T-cell (primary cell): ENCODE measurements around the gene OR2A7. TPM values are rescaled to one million over a fixed set of nuclear protein-coding genes. Genes with fewer than 3 reads are reported as not detected.
"Not testable (repeated sequence)": the region's sequence is repeated elsewhere in the genome, so short reads cannot be mapped to it uniquely, and the experiment has no call there.

Experiments
- ATAC-seq, 4 experiments: fragments of 200-7000 bp in 3 of 4; fragments of 150-1000 bp in 1 of 4; cut with Tn5 transposase; replicated peaks in 1 of 4; 1 replicate in 3 of 4; 2 replicates in 1 of 4; pipeline ENCODE4 v1.10.0; 2021; ENCODE audit warnings: moderate library complexity in 3 of 4, mild to moderate bottlenecking in 2 of 4, moderate number of reproducible peaks in 1 of 4
- CTCF ChIA-PET, 2 donors: fragments of 300-600 bp; sonication (Branson Sonifier 250); formaldehyde crosslinking; loops; one replicate each; lab custom pipeline; 2022; ENCODE audit warnings: antibody characterized with exemption in 2 of 2; lab: Charles Lee
- POLR2A ChIA-PET, 2 donors: fragments of 300-600 bp; sonication (Branson Sonifier 250); formaldehyde crosslinking; loops; one replicate each; lab custom pipeline; 2022; ENCODE audit warnings: antibody characterized with exemption in 2 of 2; lab: Charles Lee
- DNase-seq, 35 experiments: peaks; one replicate each; pipeline versions ENCODE4 v3.0.0 to v3.0.0-alpha.2; 2013 to 2023
- H3K27ac ChIP-seq: one replicate; pipeline ENCODE4 v1.5.1; 2013; ENCODE audit warnings: low read length
- H3K27me3 ChIP-seq, 2 experiments: replicated peaks in 1 of 2; 1 replicate in 1 of 2; 2 replicates in 1 of 2; pipeline versions ENCODE4 v1.6.1 to v1.7.0; 2013; ENCODE audit warnings: low read length in 1 of 2, mixed read lengths in 1 of 2; ENCODE audit not compliant: control insufficient read depth in 2 of 2, insufficient read depth in 2 of 2; ENCODE audit errors: extremely low read depth in 1 of 2
- H3K36me3 ChIP-seq, 2 donors: 1 replicate in 1 of 2; 2 replicates in 1 of 2; pipeline versions ENCODE4 v1.6.1 to v1.7.0; 2013; ENCODE audit warnings: low read length in 1 of 2; ENCODE audit not compliant: control insufficient read depth in 2 of 2, insufficient read depth in 1 of 2; ENCODE audit errors: extremely low read depth in 1 of 2
- H3K4me1 ChIP-seq, 2 experiments: 1 replicate in 1 of 2; 2 replicates in 1 of 2; pipeline versions ENCODE4 v1.6.1 to v1.7.0; 2013; ENCODE audit warnings: low read length in 2 of 2, mixed read lengths in 1 of 2; ENCODE audit not compliant: insufficient read depth in 2 of 2, control insufficient read depth in 1 of 2; ENCODE audit errors: extremely low read depth in 1 of 2
- H3K4me3 ChIP-seq, 2 donors: 1 replicate in 1 of 2; 2 replicates in 1 of 2; pipeline versions ENCODE4 v1.5.1 to v1.7.0; 2013; ENCODE audit warnings: mild to moderate bottlenecking in 2 of 2, low read length in 1 of 2, moderate library complexity in 1 of 2; ENCODE audit not compliant: control insufficient read depth in 1 of 2; ENCODE audit errors: extremely low read depth in 1 of 2
- H3K9me3 ChIP-seq: 2 replicates; pipeline ENCODE4 v1.7.0; 2013
- H3K27ac Mint-ChIP-seq, 2 donors: one replicate each; pipeline ENCODE4 v1.8.0; 2020 to 2021; ENCODE audit warnings: mild to moderate bottlenecking in 2 of 2, mixed read lengths in 2 of 2
- H3K27me3 Mint-ChIP-seq, 2 donors: one replicate each; pipeline ENCODE4 v1.8.0; 2021 to 2022; ENCODE audit warnings: mixed read lengths in 2 of 2
- H3K36me3 Mint-ChIP-seq: one replicate; pipeline ENCODE4 v1.8.0; 2021; ENCODE audit warnings: mixed read lengths
- H3K4me1 Mint-ChIP-seq, 3 donors: one replicate each; pipeline ENCODE4 v1.8.0; 2020 to 2022; ENCODE audit warnings: mixed read lengths in 3 of 3, mild to moderate bottlenecking in 1 of 3
- H3K4me3 Mint-ChIP-seq, 3 donors: one replicate each; pipeline ENCODE4 v1.8.0; 2020 to 2022; ENCODE audit warnings: mild to moderate bottlenecking in 3 of 3, mixed read lengths in 3 of 3, moderate library complexity in 3 of 3
- H3K9me3 Mint-ChIP-seq, 3 donors: one replicate each; pipeline ENCODE4 v1.8.0; 2020 to 2022; ENCODE audit warnings: mixed read lengths in 3 of 3
- WGBS: methylation state at CpG from one replicate; pipeline ENCODE4 v1.1.5; 2013; ENCODE audit warnings: missing lambda C conversion rate; ENCODE audit not compliant: insufficient coverage; 5-methylcytosine and 5-hydroxymethylcytosine counted together
- total RNA-seq, 35 experiments: library from RNA in 6 of 35; stranded (reverse) in 6 of 35; fragments of 120-200 nt in 1 of 35; gene quantifications; one replicate each; pipeline versions ENCODE4 v1.2.1 to v1.2.4 and lab custom pipeline; 2013 to 2026

OR2A7 gene
- total RNA-seq, result 1 to 10 TPM; 1.5 to 5.6 (median 2.5) TPM
- total RNA-seq (2013), result 4.0 TPM
- 0 to 0.61 (median 0.15) reads per million in 29 experiments for total RNA-seq (lab: John Stamatoyannopoulos, UW)

- no CpG with 5 or more reads among the region's 7 CpGs for WGBS
- H3K36me3 ChIP-seq, POLR2A ChIA-PET, DNase-seq, H3K27me3 ChIP-seq, H3K36me3 Mint-ChIP-seq, CTCF ChIA-PET, H3K4me3 Mint-ChIP-seq, H3K4me1 Mint-ChIP-seq, H3K9me3 Mint-ChIP-seq, H3K27ac ChIP-seq, H3K9me3 ChIP-seq, H3K4me1 ChIP-seq, ATAC-seq, H3K4me3 ChIP-seq, H3K27me3 Mint-ChIP-seq, H3K27ac Mint-ChIP-seq: not testable (repeated sequence)
These were observed at the start of gene OR2A7 for GRCh38 chr7:144264692-144265091. TSS of gene OR2A7 (minus strand) at chr7:144264792. CDS start at chr7:144259628, 5,164 bp downstream.

- WGBS, result no CpG with 5 or more reads among the region's 2 CpGs
- H3K9me3 Mint-ChIP-seq, H3K4me1 ChIP-seq, DNase-seq, H3K36me3 Mint-ChIP-seq, POLR2A ChIA-PET, H3K27me3 ChIP-seq, H3K4me1 Mint-ChIP-seq, CTCF ChIA-PET, H3K27me3 Mint-ChIP-seq, H3K27ac ChIP-seq, H3K4me3 Mint-ChIP-seq, H3K4me3 ChIP-seq, H3K36me3 ChIP-seq, H3K27ac Mint-ChIP-seq, H3K9me3 ChIP-seq, ATAC-seq: not testable (repeated sequence)
These were observed 47.4 kb upstream of the OR2A7 start, which contains the start of gene OR2A1 for GRCh38 chr7:144311872-144312469. TSS of gene OR2A1 (plus strand) at chr7:144312419. CDS start at chr7:144318125, 5,706 bp downstream.

GRCh38 chr7:144311218-144311617 lies 46.6 kb upstream of the OR2A7 start:
- H3K27me3 ChIP-seq, ATAC-seq, H3K27ac ChIP-seq, H3K4me3 ChIP-seq, H3K27ac Mint-ChIP-seq, H3K4me1 ChIP-seq, H3K36me3 ChIP-seq, DNase-seq, H3K9me3 ChIP-seq, H3K27me3 Mint-ChIP-seq, POLR2A ChIA-PET, H3K4me1 Mint-ChIP-seq, H3K36me3 Mint-ChIP-seq, H3K4me3 Mint-ChIP-seq, H3K9me3 Mint-ChIP-seq, CTCF ChIA-PET: not testable (repeated sequence)
- no CpG with 5 or more reads among the region's 2 CpGs for WGBS

- no CpG with 5 or more reads among the region's 2 CpGs for WGBS
- H3K4me3 Mint-ChIP-seq, ATAC-seq, CTCF ChIA-PET, H3K4me1 Mint-ChIP-seq, H3K4me1 ChIP-seq, H3K36me3 Mint-ChIP-seq, H3K27ac ChIP-seq, H3K9me3 ChIP-seq, H3K9me3 Mint-ChIP-seq, H3K4me3 ChIP-seq, H3K27me3 Mint-ChIP-seq, H3K27me3 ChIP-seq, H3K27ac Mint-ChIP-seq, H3K36me3 ChIP-seq, DNase-seq, POLR2A ChIA-PET: not testable (repeated sequence)
These were observed 45.1 kb upstream of the OR2A7 start for GRCh38 chr7:144309702-144310101.

GRCh38 chr7:144305156-144305555 lies 40.6 kb upstream of the OR2A7 start:
- POLR2A ChIA-PET, CTCF ChIA-PET, H3K36me3 ChIP-seq, H3K9me3 ChIP-seq, DNase-seq, H3K4me1 Mint-ChIP-seq, H3K27ac ChIP-seq, H3K4me3 ChIP-seq, H3K4me1 ChIP-seq, H3K27me3 ChIP-seq, H3K4me3 Mint-ChIP-seq, H3K27ac Mint-ChIP-seq, H3K36me3 Mint-ChIP-seq, H3K27me3 Mint-ChIP-seq, H3K9me3 Mint-ChIP-seq, ATAC-seq: not testable (repeated sequence)
- no CpG with 5 or more reads among the region's 2 CpGs for WGBS

GRCh38 chr7:144303607-144304006 lies 39.0 kb upstream of the OR2A7 start:
- H3K4me1 Mint-ChIP-seq, POLR2A ChIA-PET, H3K4me1 ChIP-seq, ATAC-seq, H3K4me3 ChIP-seq, H3K27me3 Mint-ChIP-seq, CTCF ChIA-PET, H3K9me3 ChIP-seq, H3K27ac Mint-ChIP-seq, H3K27ac ChIP-seq, H3K4me3 Mint-ChIP-seq, H3K36me3 Mint-ChIP-seq, H3K36me3 ChIP-seq, H3K9me3 Mint-ChIP-seq, DNase-seq, H3K27me3 ChIP-seq: not testable (repeated sequence)
- WGBS, result no CpG with 5 or more reads among the region's 5 CpGs
